H1 (cell line): ENCODE measurements around the gene USH2A. TPM values are rescaled to one million over a fixed set of nuclear protein-coding genes. Genes with fewer than 3 reads are reported as not detected.

Experiments
- CTCF ChIA-PET: fragments of 300-600 bp; sonication (Branson Sonifier 250); formaldehyde crosslinking; loops from one replicate; lab custom pipeline; 2021; ENCODE audit not compliant: partially characterized antibody; lab: Charles Lee
- POLR2A ChIA-PET: fragments of 300-600 bp; sonication (Branson Sonifier 250); formaldehyde crosslinking; loops from one replicate; lab custom pipeline; 2021; ENCODE audit warnings: inconsistent platforms; ENCODE audit not compliant: partially characterized antibody; lab: Charles Lee
- DNase-seq, 2 experiments: peaks; one replicate each; pipeline versions ENCODE4 v3.0.0 to v3.0.0-alpha.2; 2010 to 2022; ENCODE audit warnings: low spot score in 2 of 2, low read depth in 1 of 2, mixed read lengths in 1 of 2
- FAIRE-seq: peaks from 2 replicates; lab custom pipeline; 2011; peaks lifted over from hg19 to GRCh38; lab: Jason Lieb, UNC
- H2AFZ ChIP-seq: 2 replicates; pipeline ENCODE4 v1.8.1; 2012; ENCODE audit warnings: low read length, inconsistent platforms
- H2AK5ac ChIP-seq: 2 replicates; pipeline ENCODE4 v1.6.1; 2013; ENCODE audit warnings: low read depth, low read length
- H2BK120ac ChIP-seq: replicated peaks from 2 replicates; pipeline ENCODE3; 2013; ENCODE audit warnings: low read depth, low read length, inconsistent platforms
- H2BK12ac ChIP-seq: 2 replicates; pipeline ENCODE4 v1.6.1; 2013; ENCODE audit warnings: low read depth, low read length
- H2BK15ac ChIP-seq: 2 replicates; pipeline ENCODE4 v1.6.1; 2013; ENCODE audit warnings: low read length
- H2BK20ac ChIP-seq: 2 replicates; pipeline ENCODE4 v1.6.1; 2013; ENCODE audit warnings: low read length
- H2BK5ac ChIP-seq: 2 replicates; pipeline ENCODE4 v1.6.1; 2013; ENCODE audit warnings: low read depth, low read length
- H3K14ac ChIP-seq: 2 replicates; pipeline ENCODE4 v1.6.1; 2013; ENCODE audit warnings: inconsistent platforms; ENCODE audit not compliant: insufficient read length
- H3K18ac ChIP-seq: 2 replicates; pipeline ENCODE4 v1.6.1; 2013; ENCODE audit warnings: low read length; ENCODE audit errors: extremely low read depth
- H3K23ac ChIP-seq: 2 replicates; pipeline ENCODE4 v1.6.1; 2013; ENCODE audit warnings: inconsistent platforms; ENCODE audit not compliant: insufficient read length
- H3K23me2 ChIP-seq: 2 replicates; pipeline ENCODE4 v1.6.1; 2013; ENCODE audit warnings: low read depth, low read length
- H3K27ac ChIP-seq: 2 replicates; pipeline ENCODE4 v1.6.1; 2011; ENCODE audit warnings: low read depth, low read length, inconsistent platforms
- H3K27me3 ChIP-seq, 4 experiments: replicated peaks in 1 of 4; 1 replicate in 1 of 4; 2 replicates in 3 of 4; pipeline versions ENCODE4 v1.6.1 to v1.8.1; 2011 to 2013; ENCODE audit warnings: low read length in 3 of 4, mild to moderate bottlenecking in 3 of 4, inconsistent platforms in 2 of 4, mixed read lengths in 2 of 4, moderate library complexity in 1 of 4; ENCODE audit not compliant: control insufficient read depth in 3 of 4, insufficient read depth in 3 of 4; ENCODE audit errors: extremely low read depth in 1 of 4
- H3K36me3 ChIP-seq, 4 experiments: 2 replicates each; pipeline versions ENCODE4 v1.6.1 to v1.8.1; 2011 to 2013; ENCODE audit warnings: mild to moderate bottlenecking in 4 of 4, low read length in 3 of 4, moderate library complexity in 2 of 4, control low read depth in 1 of 4, inconsistent platforms in 1 of 4; ENCODE audit not compliant: insufficient read depth in 4 of 4, control insufficient read depth in 2 of 4
- H3K4ac ChIP-seq: replicated peaks from 2 replicates; pipeline ENCODE3; 2013; ENCODE audit warnings: low read length, low read depth, mixed read lengths, inconsistent platforms; ENCODE audit not compliant: insufficient read length
- H3K4me1 ChIP-seq, 4 experiments: replicated peaks in 1 of 4; 1 replicate in 1 of 4; 2 replicates in 3 of 4; pipeline versions ENCODE4 v1.6.1 to v1.8.1; 2011 to 2013; ENCODE audit warnings: low read length in 3 of 4, inconsistent platforms in 2 of 4, mixed read lengths in 1 of 4; ENCODE audit not compliant: insufficient read depth in 4 of 4, control insufficient read depth in 3 of 4
- H3K4me2 ChIP-seq, 2 experiments: 2 replicates each; pipeline versions ENCODE4 v1.6.1 to v1.8.1; 2011 to 2013; ENCODE audit warnings: low read depth in 2 of 2, low read length in 2 of 2, control low read depth in 1 of 2, inconsistent platforms in 1 of 2, mild to moderate bottlenecking in 1 of 2; ENCODE audit not compliant: insufficient read depth in 1 of 2
- H3K4me3 ChIP-seq, 4 experiments: fragments of 200-600, 300-600 bp in 1 of 4; sonication (generic), shearing (Covaris generic), sonication (Bioruptor Twin) in 1 of 4; 2 replicates each; pipeline versions ENCODE4 v1.5.1 to v1.8.1; 2011 to 2016; ENCODE audit warnings: low read length in 4 of 4, low read depth in 3 of 4, control low read depth in 2 of 4, inconsistent platforms in 2 of 4, mild to moderate bottlenecking in 2 of 4, mixed read lengths in 1 of 4, moderate library complexity in 1 of 4; ENCODE audit not compliant: insufficient read depth in 2 of 4; ENCODE audit errors: extremely low read depth in 1 of 4
- H3K56ac ChIP-seq: replicated peaks from 2 replicates; pipeline ENCODE3; 2013; ENCODE audit warnings: low read depth, mild to moderate bottlenecking, mixed read lengths, low read length, inconsistent platforms; ENCODE audit not compliant: insufficient read length
- H3K79me1 ChIP-seq: 2 replicates; pipeline ENCODE4 v1.6.1; 2013; ENCODE audit warnings: low read depth, low read length, control low read depth
- H3K79me2 ChIP-seq, 2 experiments: 2 replicates each; pipeline versions ENCODE4 v1.6.1 to v1.8.1; 2012 to 2013; ENCODE audit warnings: low read length in 2 of 2, mild to moderate bottlenecking in 2 of 2, inconsistent platforms in 1 of 2; ENCODE audit not compliant: insufficient read depth in 2 of 2, control insufficient read depth in 1 of 2
- H3K9ac ChIP-seq, 4 experiments: replicated peaks in 1 of 4; 1 replicate in 1 of 4; 2 replicates in 3 of 4; pipeline versions ENCODE4 v1.6.1 to v1.8.1; 2011 to 2013; ENCODE audit warnings: low read depth in 3 of 4, low read length in 3 of 4, control low read depth in 2 of 4, mild to moderate bottlenecking in 2 of 4, moderate library complexity in 2 of 4, inconsistent platforms in 1 of 4; ENCODE audit errors: extremely low read depth in 1 of 4
- H3K9me3 ChIP-seq, 2 experiments: 2 replicates each; pipeline versions ENCODE4 v1.6.1 to v1.8.1; 2012 to 2013; ENCODE audit warnings: mild to moderate bottlenecking in 2 of 2, moderate library complexity in 2 of 2, control low read depth in 1 of 2, inconsistent platforms in 1 of 2, low read depth in 1 of 2, low read length in 1 of 2, mixed read lengths in 1 of 2; ENCODE audit not compliant: insufficient read depth in 2 of 2
- H4K20me1 ChIP-seq, 2 experiments: replicated peaks in 1 of 2; 2 replicates each; pipeline versions ENCODE3 to v1.8.1; 2011 to 2013; ENCODE audit warnings: inconsistent platforms in 2 of 2, low read length in 2 of 2, mild to moderate bottlenecking in 1 of 2; ENCODE audit not compliant: insufficient read depth in 2 of 2, control insufficient read depth in 1 of 2
- H4K5ac ChIP-seq: 2 replicates; pipeline ENCODE4 v1.6.1; 2013; ENCODE audit warnings: low read length, low read depth, mixed read lengths, inconsistent platforms; ENCODE audit not compliant: insufficient read length
- H4K8ac ChIP-seq: 2 replicates; pipeline ENCODE4 v1.8.0; 2013; ENCODE audit warnings: mild to moderate bottlenecking, moderate library complexity, low read length, inconsistent platforms; ENCODE audit not compliant: insufficient read depth; ENCODE audit errors: extremely low read depth
- H4K91ac ChIP-seq: replicated peaks from 2 replicates; pipeline ENCODE3; 2013; ENCODE audit warnings: low read length, mixed read lengths, inconsistent platforms; ENCODE audit not compliant: insufficient read length
- CHD2 ChIP-seq: IDR thresholded peaks from 2 replicates; pipeline ENCODE4 v1.6.1; 2012; ENCODE audit warnings: low read length, improper control_type of control experiment
- SP1 ChIP-seq: IDR thresholded peaks from 2 replicates; pipeline ENCODE4 v1.6.1; 2011; ENCODE audit warnings: low read depth, low read length
- TCF12 ChIP-seq: IDR thresholded peaks from 2 replicates; pipeline ENCODE4 v1.6.1; 2011; ENCODE audit warnings: low read depth, mild to moderate bottlenecking, low read length
- WGBS, 2 experiments: shearing (Covaris generic) in 1 of 2; methylation state at CpG; one replicate each; pipeline versions ENCODE4 v1.1.6 to v1.1.7; 2013 to 2015; ENCODE audit warnings: low lambda C conversion rate in 2 of 2, mixed read lengths in 2 of 2, inconsistent platforms in 1 of 2, low coverage in 1 of 2, missing lambda C conversion rate in 1 of 2; ENCODE audit not compliant: insufficient replicate concordance in 2 of 2, insufficient coverage in 1 of 2, insufficient read length in 1 of 2; ENCODE audit errors: extremely low coverage in 1 of 2, missing lambda C conversion rate in 1 of 2; 5-methylcytosine and 5-hydroxymethylcytosine counted together
- polyA plus RNA-seq, 7 experiments: library from polyadenylated mRNA; depleted of rRNA in 3 of 7; stranded (reverse) in 5 of 7; unstranded in 2 of 7; fragments of >200 nt in 5 of 7; fragments of 200-250 nt in 2 of 7; gene quantifications; 1 replicate in 5 of 7; 2 replicates in 1 of 7; 4 replicates in 1 of 7; pipeline versions ENCODE4 v1.2.1 to v1.2.3, GENCODE V29; 2011 to 2013; ENCODE audit warnings: missing spikeins in 2 of 7, mixed read lengths in 2 of 7
- total RNA-seq: library from RNA; stranded (reverse); fragmentation: NEBNext Ultra II Directional; extraction: Animal tissue kit (Norgen Biotek cat#: 25700); gene quantifications from 2 replicates; pipeline ENCODE4 v1.2.1, GENCODE V29; 2021

USH2A gene
- total and polyA plus RNA-seq, 2 of the 8 experiments (the other 6 are each of a cell fraction or from before 2014, with no cell fraction given): 0.02 to 0.17 TPM

GRCh38 chr1:216123446-216124191 lies 299.6 kb downstream of the USH2A start:
- H3K4me3 ChIP-seq: no peak overlapping the region
- TF ChIP-seq CHD2 (no peak), SP1 (no peak), TCF12 (no peak)
- H3K4ac ChIP-seq: no peak overlapping the region
- no peak overlapping the region for H3K27ac ChIP-seq
- FAIRE-seq (no peak), DNase-seq (no peak)
- no peaks in the 10 kb centered on the region for H3K23me2 ChIP-seq
- H3K4me1 ChIP-seq: no peaks in the 10 kb centered on the region
- ChIA-PET CTCF (no interaction called here), POLR2A (no interaction called here)
- no peak overlapping the region for H2AK5ac ChIP-seq
- H3K9ac ChIP-seq: no peak overlapping the region
- no peaks in the 10 kb centered on the region for H3K36me3 ChIP-seq
- no peaks in the 10 kb centered on the region for H3K9me3 ChIP-seq
- no peak overlapping the region for H2BK15ac ChIP-seq
- no peaks in the 10 kb centered on the region for H4K20me1 ChIP-seq
- no peaks in the 10 kb centered on the region for H3K79me1 ChIP-seq
- no peak overlapping the region for H3K23ac ChIP-seq
- peaks cover 0 to 1% (median 0%) of the 10 kb centered on the region in 4 experiments; a peak in 1 of 7 replicates for H3K27me3 ChIP-seq
- no peak overlapping the region for H2BK12ac ChIP-seq
- H3K18ac ChIP-seq: no peak overlapping the region
- H2BK20ac ChIP-seq: no peak overlapping the region
- H4K91ac ChIP-seq: no peak overlapping the region
- no peak overlapping the region for H4K5ac ChIP-seq
- H2BK5ac ChIP-seq: no peak overlapping the region
- H2BK120ac ChIP-seq: no peak overlapping the region
- H3K79me2 ChIP-seq: no peaks in the 10 kb centered on the region
- H3K14ac ChIP-seq: no peak overlapping the region
- H2AFZ ChIP-seq: no peak overlapping the region
- no peak overlapping the region for H3K4me2 ChIP-seq
- WGBS, 2 experiments: 10% methylated on average over 2 of the region's 2 CpGs; no CpG with 5 or more reads in 1 of the 2 experiments
- no peak overlapping the region for H4K8ac ChIP-seq
- H3K56ac ChIP-seq: no peak overlapping the region
